ES-I3 (cell line): ENCODE data around the gene SYT5.

Experiments used
- H3K36me3 ChIP-seq: 2 replicates; pipeline ENCODE4 v1.6.1; 2013; ENCODE audit warnings: mild to moderate bottlenecking, low read length, control low read depth, moderate library complexity; ENCODE audit not compliant: insufficient read depth
- H3K4me1 ChIP-seq: 2 replicates; pipeline ENCODE4 v1.6.1; 2013; ENCODE audit warnings: mild to moderate bottlenecking, control low read depth, low read length; ENCODE audit not compliant: insufficient read depth
- H3K9ac ChIP-seq: 2 replicates; pipeline ENCODE4 v1.6.1; 2013; ENCODE audit warnings: low read depth, mild to moderate bottlenecking, low read length, moderate library complexity
- H3K9me3 ChIP-seq: 2 replicates; pipeline ENCODE4 v1.6.1; 2013; ENCODE audit warnings: mild to moderate bottlenecking, low read length, moderate library complexity; ENCODE audit not compliant: control insufficient read depth, insufficient read depth

Gene SYT5

GRCh38 chr19:55152017-55152416 is 28.1 kb downstream of the SYT5 start:
- Histone ChIP-seq H3K9ac (no peak overlapping the region), H3K9me3 (no peaks in the 10 kb centered on the region; the same call in 1 of the 2 replicates)

GRCh38 chr19:55149078-55150003 is 30.7 kb downstream of the SYT5 start, which contains the start of gene TNNT1:
TNNT1 (minus strand) TSS chr19:55149206; CDS start chr19:55147157, 2,049 bp downstream.
- H3K4me1 ChIP-seq = peaks cover 24% of the 10 kb centered on the region

More at GRCh38 chr19:55152017-55152416, 28.1 kb downstream of the SYT5 start:
- Histone ChIP-seq H3K4me1 (peaks cover 24% of the 10 kb centered on the region), H3K36me3 (peaks cover 4% of the 10 kb centered on the region; the same call in 1 of the 2 replicates)

GRCh38 chr19:55147545-55148251 is 32.4 kb downstream of the SYT5 start:
- Histone ChIP-seq H3K9me3 (no peaks in the 10 kb centered on the region), H3K9ac (no peak overlapping the region), H3K36me3 (peaks cover 4% of the 10 kb centered on the region; the same call in 1 of the 2 replicates), H3K4me1 (peaks cover 24% of the 10 kb centered on the region)

More at GRCh38 chr19:55149078-55150003, 30.7 kb downstream of the SYT5 start, which contains the start of gene TNNT1:
- no peaks in the 10 kb centered on the region for H3K9me3 ChIP-seq
- peaks cover 4% of the 10 kb centered on the region; the same call in 1 of the 2 replicates for H3K36me3 ChIP-seq
- H3K9ac ChIP-seq = peak within 1 kb of the TSS; percentile 20; the same call in 1 of the 2 replicates

GRCh38 chr19:55146705-55147273 is 33.3 kb downstream of the SYT5 start:
- Histone ChIP-seq H3K4me1 (peaks cover 24% of the 10 kb centered on the region), H3K9ac (peak overlapping the region; percentile 74), H3K36me3 (peaks cover 4% of the 10 kb centered on the region; the same call in 1 of the 2 replicates), H3K9me3 (no peaks in the 10 kb centered on the region)

GRCh38 chr19:55146078-55146704 is 33.9 kb downstream of the SYT5 start:
- Histone ChIP-seq H3K9me3 (no peaks in the 10 kb centered on the region), H3K4me1 (peaks cover 21% of the 10 kb centered on the region), H3K36me3 (no peaks in the 10 kb centered on the region), H3K9ac (peak overlapping the region; percentile 74; the same call in 1 of the 2 replicates)

- no peaks in the 10 kb centered on the region for H3K9me3 ChIP-seq
- H3K9ac ChIP-seq = no peak overlapping the region
- peaks cover 19% of the 10 kb centered on the region for H3K4me1 ChIP-seq
- H3K36me3 ChIP-seq = no peaks in the 10 kb centered on the region
Measured at GRCh38 chr19:55145232-55145631, 34.9 kb downstream of the SYT5 start.

GRCh38 chr19:55141696-55142095 is 38.4 kb downstream of the SYT5 start:
- H3K9me3 ChIP-seq = no peaks in the 10 kb centered on the region
- H3K4me1 ChIP-seq = 0 out of 2 replicates have a peak, but pooled peaks cover 4% of the 10 kb centered on the region
- peak overlapping the region; percentile 7; the same call in 1 of the 2 replicates for H3K9ac ChIP-seq
- H3K36me3 ChIP-seq = no peaks in the 10 kb centered on the region

- Histone ChIP-seq H3K4me1 (peaks cover 12% of the 10 kb centered on the region; the same call in 1 of the 2 replicates), H3K9me3 (no peaks in the 10 kb centered on the region), H3K36me3 (no peaks in the 10 kb centered on the region), H3K9ac (no peak overlapping the region)
Measured at GRCh38 chr19:55137915-55138314, 42.2 kb downstream of the SYT5 start.

- Histone ChIP-seq H3K9me3 (no peaks in the 10 kb centered on the region), H3K9ac (no peak overlapping the region), H3K36me3 (no peaks in the 10 kb centered on the region), H3K4me1 (peaks cover 18% of the 10 kb centered on the region)
Measured at GRCh38 chr19:55136399-55137102, 43.5 kb downstream of the SYT5 start.

GRCh38 chr19:55134736-55135135 is 45.4 kb downstream of the SYT5 start:
- H3K4me1 ChIP-seq = peaks cover 18% of the 10 kb centered on the region
- H3K36me3 ChIP-seq = no peaks in the 10 kb centered on the region
- no peaks in the 10 kb centered on the region for H3K9me3 ChIP-seq
- H3K9ac ChIP-seq = no peak overlapping the region

- Histone ChIP-seq H3K4me1 (peaks cover 22% of the 10 kb centered on the region), H3K9me3 (no peaks in the 10 kb centered on the region), H3K36me3 (no peaks in the 10 kb centered on the region), H3K9ac (no peak overlapping the region)
Measured at GRCh38 chr19:55133639-55134444, 46.2 kb downstream of the SYT5 start.

GRCh38 chr19:55132453-55133129 is 47.5 kb downstream of the SYT5 start:
- Histone ChIP-seq H3K36me3 (no peaks in the 10 kb centered on the region), H3K9me3 (no peaks in the 10 kb centered on the region), H3K4me1 (peaks cover 18% of the 10 kb centered on the region), H3K9ac (0 out of 2 replicates have a peak overlapping the region, but pooled peaks have one; percentile 6)
